ENCODE measurements around the gene CREB5.
"Not testable (repeated sequence)": the region's sequence is repeated elsewhere in the genome, so short reads cannot be mapped to it uniquely, and the experiment has no call there.

The CREB5 gene

GRCh38 chr7:28608731-28609130 lies 196.4 kb downstream of the CREB5 start:
- no peak overlapping the region for H3K27ac ChIP-seq (ENCODE audit: low read depth, low read length)
- H3K9me3 ChIP-seq (ENCODE audit: low read length), result no peaks in the 10 kb centered on the region
- H3K4me1 ChIP-seq (ENCODE audit: insufficient read depth, low read length), result peaks cover 8% of the 10 kb centered on the region
- no peak overlapping the region for H3K4me3 ChIP-seq (ENCODE audit: low read depth in 1 of 2, low read length in 2 of 2)
- H3K9ac ChIP-seq (ENCODE audit: low read length), result no peak overlapping the region
- H3K27me3 ChIP-seq (ENCODE audit: control insufficient read depth in 1 of 2, insufficient read depth in 2 of 2, low read length in 2 of 2), result no peaks in the 10 kb centered on the region
- no peaks in the 10 kb centered on the region for H3K36me3 ChIP-seq (ENCODE audit: insufficient read depth, low read length)

- Histone ChIP-seq H3K4me3 (ENCODE audit: low read depth in 1 of 2, low read length in 2 of 2) (no peak overlapping the region), H3K4me1 (ENCODE audit: insufficient read depth, low read length) (peaks cover 8% of the 10 kb centered on the region), H3K9ac (ENCODE audit: low read length) (no peak overlapping the region), H3K27ac (ENCODE audit: low read depth, low read length) (no peak overlapping the region), H3K27me3 (ENCODE audit: control insufficient read depth in 1 of 2, insufficient read depth in 2 of 2, low read length in 2 of 2) (no peaks in the 10 kb centered on the region), H3K36me3 (ENCODE audit: insufficient read depth, low read length) (no peaks in the 10 kb centered on the region), H3K9me3 (ENCODE audit: low read length) (no peaks in the 10 kb centered on the region)
These were observed 197.3 kb downstream of the CREB5 start for GRCh38 chr7:28609608-28610007.

GRCh38 chr7:28611399-28611897 lies 199.1 kb downstream of the CREB5 start:
- not testable (repeated sequence) for H3K4me3 ChIP-seq (ENCODE audit: low read depth in 1 of 2, low read length in 2 of 2); H3K27me3 ChIP-seq (ENCODE audit: control insufficient read depth in 1 of 2, insufficient read depth in 2 of 2, low read length in 2 of 2); H3K4me1 ChIP-seq (ENCODE audit: insufficient read depth, low read length); H3K27ac ChIP-seq (ENCODE audit: low read depth, low read length); H3K36me3 ChIP-seq (ENCODE audit: insufficient read depth, low read length); H3K9ac ChIP-seq (ENCODE audit: low read length); H3K9me3 ChIP-seq (ENCODE audit: low read length)

- Histone ChIP-seq H3K4me1 (ENCODE audit: insufficient read depth, low read length) (peaks cover 4% of the 10 kb centered on the region), H3K4me3 (ENCODE audit: low read depth in 1 of 2, low read length in 2 of 2) (no peak overlapping the region), H3K36me3 (ENCODE audit: insufficient read depth, low read length) (no peaks in the 10 kb centered on the region), H3K9ac (ENCODE audit: low read length) (no peak overlapping the region), H3K9me3 (ENCODE audit: low read length) (no peaks in the 10 kb centered on the region), H3K27me3 (ENCODE audit: control insufficient read depth in 1 of 2, insufficient read depth in 2 of 2, low read length in 2 of 2) (no peaks in the 10 kb centered on the region), H3K27ac (ENCODE audit: low read depth, low read length) (no peak overlapping the region)
These were observed 200.9 kb downstream of the CREB5 start for GRCh38 chr7:28613262-28613661.

GRCh38 chr7:28615091-28615490 lies 202.8 kb downstream of the CREB5 start:
- H3K4me1 ChIP-seq (ENCODE audit: insufficient read depth, low read length), result no peaks in the 10 kb centered on the region
- no peaks in the 10 kb centered on the region for H3K36me3 ChIP-seq (ENCODE audit: insufficient read depth, low read length)
- no peak overlapping the region for H3K9ac ChIP-seq (ENCODE audit: low read length)
- H3K27me3 ChIP-seq (ENCODE audit: control insufficient read depth in 1 of 2, insufficient read depth in 2 of 2, low read length in 2 of 2), result no peaks in the 10 kb centered on the region
- no peak overlapping the region for H3K4me3 ChIP-seq (ENCODE audit: low read depth in 1 of 2, low read length in 2 of 2)
- no peak overlapping the region for H3K27ac ChIP-seq (ENCODE audit: low read depth, low read length)
- no peaks in the 10 kb centered on the region for H3K9me3 ChIP-seq (ENCODE audit: low read length)

GRCh38 chr7:28617308-28617880 lies 205.1 kb downstream of the CREB5 start:
- H3K4me3 ChIP-seq (ENCODE audit: low read depth in 1 of 2, low read length in 2 of 2), result no peak overlapping the region
- H3K9ac ChIP-seq (ENCODE audit: low read length), result no peak overlapping the region
- no peaks in the 10 kb centered on the region for H3K4me1 ChIP-seq (ENCODE audit: insufficient read depth, low read length)
- no peaks in the 10 kb centered on the region for H3K9me3 ChIP-seq (ENCODE audit: low read length)
- no peaks in the 10 kb centered on the region for H3K36me3 ChIP-seq (ENCODE audit: insufficient read depth, low read length)
- H3K27ac ChIP-seq (ENCODE audit: low read depth, low read length), result no peak overlapping the region
- no peaks in the 10 kb centered on the region for H3K27me3 ChIP-seq (ENCODE audit: control insufficient read depth in 1 of 2, insufficient read depth in 2 of 2, low read length in 2 of 2)

- Histone ChIP-seq H3K27me3 (ENCODE audit: control insufficient read depth in 1 of 2, insufficient read depth in 2 of 2, low read length in 2 of 2) (no peaks in the 10 kb centered on the region), H3K4me3 (ENCODE audit: low read depth in 1 of 2, low read length in 2 of 2) (no peak overlapping the region), H3K9ac (ENCODE audit: low read length) (no peak overlapping the region), H3K4me1 (ENCODE audit: insufficient read depth, low read length) (peaks cover 4% of the 10 kb centered on the region), H3K27ac (ENCODE audit: low read depth, low read length) (no peak overlapping the region), H3K36me3 (ENCODE audit: insufficient read depth, low read length) (no peaks in the 10 kb centered on the region), H3K9me3 (ENCODE audit: low read length) (no peaks in the 10 kb centered on the region)
These were observed 206.1 kb downstream of the CREB5 start for GRCh38 chr7:28618383-28618782.

GRCh38 chr7:28619256-28619655 lies 206.9 kb downstream of the CREB5 start:
- Histone ChIP-seq H3K4me1 (ENCODE audit: insufficient read depth, low read length) (peaks cover 9% of the 10 kb centered on the region), H3K9ac (ENCODE audit: low read length) (no peak overlapping the region), H3K27ac (ENCODE audit: low read depth, low read length) (no peak overlapping the region), H3K27me3 (ENCODE audit: control insufficient read depth in 1 of 2, insufficient read depth in 2 of 2, low read length in 2 of 2) (no peaks in the 10 kb centered on the region), H3K9me3 (ENCODE audit: low read length) (no peaks in the 10 kb centered on the region), H3K36me3 (ENCODE audit: insufficient read depth, low read length) (no peaks in the 10 kb centered on the region), H3K4me3 (ENCODE audit: low read depth in 1 of 2, low read length in 2 of 2) (no peak overlapping the region)

GRCh38 chr7:28621369-28621841 lies 209.1 kb downstream of the CREB5 start:
- no peaks in the 10 kb centered on the region for H3K36me3 ChIP-seq (ENCODE audit: insufficient read depth, low read length)
- H3K9me3 ChIP-seq (ENCODE audit: low read length), result no peaks in the 10 kb centered on the region
- H3K27ac ChIP-seq (ENCODE audit: low read depth, low read length), result no peak overlapping the region
- no peak overlapping the region for H3K9ac ChIP-seq (ENCODE audit: low read length)
- H3K4me1 ChIP-seq (ENCODE audit: insufficient read depth, low read length), result peaks cover 19% of the 10 kb centered on the region
- H3K27me3 ChIP-seq (ENCODE audit: control insufficient read depth in 1 of 2, insufficient read depth in 2 of 2, low read length in 2 of 2), result no peaks in the 10 kb centered on the region
- no peak overlapping the region for H3K4me3 ChIP-seq (ENCODE audit: low read depth in 1 of 2, low read length in 2 of 2)

GRCh38 chr7:28623105-28623730 lies 210.9 kb downstream of the CREB5 start:
- Histone ChIP-seq H3K9ac (ENCODE audit: low read length) (no peak overlapping the region), H3K9me3 (ENCODE audit: low read length) (no peaks in the 10 kb centered on the region), H3K4me1 (ENCODE audit: insufficient read depth, low read length) (peaks cover 22% of the 10 kb centered on the region), H3K27me3 (ENCODE audit: control insufficient read depth in 1 of 2, insufficient read depth in 2 of 2, low read length in 2 of 2) (no peaks in the 10 kb centered on the region), H3K4me3 (ENCODE audit: low read depth in 1 of 2, low read length in 2 of 2) (no peak overlapping the region), H3K36me3 (ENCODE audit: insufficient read depth, low read length) (no peaks in the 10 kb centered on the region), H3K27ac (ENCODE audit: low read depth, low read length) (no peak overlapping the region)

GRCh38 chr7:28623863-28624262 lies 211.5 kb downstream of the CREB5 start:
- Histone ChIP-seq H3K4me1 (ENCODE audit: insufficient read depth, low read length) (peaks cover 28% of the 10 kb centered on the region), H3K27ac (ENCODE audit: low read depth, low read length) (no peak overlapping the region), H3K36me3 (ENCODE audit: insufficient read depth, low read length) (no peaks in the 10 kb centered on the region), H3K27me3 (ENCODE audit: control insufficient read depth in 1 of 2, insufficient read depth in 2 of 2, low read length in 2 of 2) (no peaks in the 10 kb centered on the region), H3K9ac (ENCODE audit: low read length) (no peak overlapping the region), H3K9me3 (ENCODE audit: low read length) (no peaks in the 10 kb centered on the region), H3K4me3 (ENCODE audit: low read depth in 1 of 2, low read length in 2 of 2) (no peak overlapping the region)

- H3K4me1 ChIP-seq (ENCODE audit: insufficient read depth, low read length), result peaks cover 41% of the 10 kb centered on the region
- H3K36me3 ChIP-seq (ENCODE audit: insufficient read depth, low read length), result no peaks in the 10 kb centered on the region
- H3K4me3 ChIP-seq (ENCODE audit: low read depth in 1 of 2, low read length in 2 of 2), result no peak overlapping the region
- no peak overlapping the region for H3K27ac ChIP-seq (ENCODE audit: low read depth, low read length)
- no peak overlapping the region for H3K9ac ChIP-seq (ENCODE audit: low read length)
- no peaks in the 10 kb centered on the region for H3K9me3 ChIP-seq (ENCODE audit: low read length)
- H3K27me3 ChIP-seq (ENCODE audit: control insufficient read depth in 1 of 2, insufficient read depth in 2 of 2, low read length in 2 of 2), result no peaks in the 10 kb centered on the region
These were observed 213.1 kb downstream of the CREB5 start for GRCh38 chr7:28625432-28625831.

All from muscle layer of colon (tissue), 2 donors.